A549 (cell line): ENCODE data around the gene SUGCT. TPM values are rescaled to one million over a fixed set of nuclear protein-coding genes. Genes with fewer than 3 reads are reported as not detected.

ENCODE experiments used
- ATAC-seq, 2 experiments: fragments of 200-7000 bp in 1 of 2; fragments of >200 bp in 1 of 2; cut with Nextera tagmentation in 1 of 2; cut with Tn5 transposase in 1 of 2; 3 replicates each; pipeline versions ENCODE4 v1.8.0 to v1.9.1; 2018 to 2020; ENCODE audit warnings: mild to moderate bottlenecking in 1 of 2, moderate library complexity in 1 of 2
- CTCF ChIA-PET: fragments of 300-600 bp; sonication (Branson Sonifier 250); formaldehyde crosslinking; extraction: SDS; loops from one replicate; lab custom pipeline; 2021; ENCODE audit warnings: antibody characterized with exemption, inconsistent platforms; lab: Yijun Ruan, JAX
- POLR2A ChIA-PET: fragments of 350-600 bp; formaldehyde crosslinking; extraction: SDS; loops from one replicate; lab custom pipeline; 2021; ENCODE audit warnings: antibody characterized with exemption, inconsistent platforms; lab: Yijun Ruan, JAX
- DNase-seq, 2 experiments: peaks; one replicate each; pipeline versions ENCODE4 v3.0.0 to v3.0.0-alpha.2; 2011 to 2016; ENCODE audit warnings: low read depth in 1 of 2, low spot score in 1 of 2
- FAIRE-seq: peaks from 2 replicates; lab custom pipeline; 2011; peaks lifted over from hg19 to GRCh38; lab: Jason Lieb, UNC
- H3K27ac ChIP-seq, 2 experiments: fragments of >200 bp; sonication (Bioruptor Twin); formaldehyde crosslinking; 3 replicates each; pipeline ENCODE4 v1.5.1; 2016 to 2017
- H3K4me1 ChIP-seq: fragments of >200 bp; sonication (Bioruptor Twin); formaldehyde crosslinking; 3 replicates; pipeline ENCODE4 v1.6.1; 2016
- H3K4me2 ChIP-seq: fragments of >200 bp; sonication (Bioruptor Twin); formaldehyde crosslinking; 3 replicates; pipeline ENCODE4 v1.6.1; 2016
- H3K4me3 ChIP-seq: fragments of >200 bp; sonication (Bioruptor Twin); formaldehyde crosslinking; 3 replicates; pipeline ENCODE4 v1.5.1; 2016
- H3K9me3 ChIP-seq: fragments of >200 bp; sonication (Bioruptor Twin); formaldehyde crosslinking; 3 replicates; pipeline ENCODE4 v1.6.1; 2016
- ATOH8 ChIP-seq: fragments of 250-450 bp; sonication (Bioruptor Pico); IDR thresholded peaks from 2 replicates; pipeline ENCODE4 v1.5.0; 2020; ENCODE audit warnings: low read depth, mild to moderate bottlenecking, moderate library complexity
- BHLHE40 ChIP-seq: IDR thresholded peaks from 2 replicates; pipeline ENCODE4 v1.6.1; 2012; ENCODE audit warnings: low read depth, low read length, inconsistent platforms
- CBX2 ChIP-seq: fragments of 200-600 bp; sonication (generic); IDR thresholded peaks from 2 replicates; pipeline ENCODE4 v1.6.1; 2016; ENCODE audit warnings: low read depth, mild to moderate bottlenecking, borderline replicate concordance
- CEBPB ChIP-seq, 2 experiments: fragments of >200 bp in 1 of 2; sonication (Bioruptor Twin) in 1 of 2; formaldehyde crosslinking in 1 of 2; IDR thresholded peaks; 2 replicates each; pipeline ENCODE4 v1.6.1; 2012 to 2016
- CTCF ChIP-seq: fragments of >200 bp; sonication (Bioruptor Twin); formaldehyde crosslinking; IDR thresholded peaks from 3 replicates; pipeline ENCODE4 v1.5.1; 2016
- EHF ChIP-seq: fragments of 250-450 bp; sonication (Bioruptor Pico); IDR thresholded peaks from 2 replicates; pipeline ENCODE4 v1.5.0; 2020; ENCODE audit warnings: mild to moderate bottlenecking
- EHMT2 ChIP-seq: fragments of 200-600 bp; sonication (generic); IDR thresholded peaks from 2 replicates; pipeline ENCODE4 v1.6.1; 2016; ENCODE audit warnings: antibody characterized with exemption, low read depth, mild to moderate bottlenecking, moderate library complexity
- EP300 ChIP-seq, 2 experiments: fragments of >200 bp; sonication (Bioruptor Twin); formaldehyde crosslinking; IDR thresholded peaks; 2 replicates in 1 of 2; 3 replicates in 1 of 2; pipeline ENCODE4 v1.6.1; 2016 to 2017
- HDAC2 ChIP-seq: fragments of 200-600 bp; sonication (generic); IDR thresholded peaks from 2 replicates; pipeline ENCODE4 v1.6.1; 2016
- HOXB5 ChIP-seq: fragments of 250-450 bp; sonication (Bioruptor Pico); IDR thresholded peaks from 2 replicates; pipeline ENCODE4 v1.5.0; 2020; ENCODE audit warnings: mild to moderate bottlenecking, moderate library complexity
- KDM5A ChIP-seq: fragments of 200-600 bp; sonication (generic); IDR thresholded peaks from 2 replicates; pipeline ENCODE4 v1.6.1; 2016; ENCODE audit warnings: antibody characterized with exemption, mild to moderate bottlenecking
- MAFK ChIP-seq: fragments of 450-650 bp; IDR thresholded peaks from 2 replicates; pipeline ENCODE4 v1.6.1; 2014; ENCODE audit not compliant: partially characterized antibody
- MYC ChIP-seq: IDR thresholded peaks from 2 replicates; pipeline ENCODE4 v1.6.1; 2012; ENCODE audit warnings: mild to moderate bottlenecking, inconsistent platforms, low read length, improper control_type of control experiment, borderline replicate concordance
- NFE2L2 ChIP-seq: fragments of 150-350 bp; conservative IDR thresholded peaks from 2 replicates; pipeline ENCODE4 v1.6.1; 2014; ENCODE audit warnings: low read length
- PBX3 ChIP-seq: IDR thresholded peaks from 2 replicates; pipeline ENCODE4 v1.6.1; 2012
- RARB ChIP-seq: fragments of 250-450 bp; sonication (Bioruptor Pico); IDR thresholded peaks from 2 replicates; pipeline ENCODE4 v1.8.0; 2021; ENCODE audit warnings: mild to moderate bottlenecking, moderate library complexity
- USF2 ChIP-seq: fragments of 450-650 bp; IDR thresholded peaks from 2 replicates; pipeline ENCODE4 v1.6.1; 2014; ENCODE audit warnings: antibody characterized with exemption
- ZFP36 ChIP-seq: fragments of 450-650 bp; IDR thresholded peaks from 2 replicates; pipeline ENCODE4 v1.6.1; 2014; ENCODE audit warnings: borderline replicate concordance; ENCODE audit not compliant: partially characterized antibody
- WGBS: methylation state at CpG from one replicate; pipeline ENCODE4 v1.1.6; 2017; ENCODE audit errors: missing lambda C conversion rate; 5-methylcytosine and 5-hydroxymethylcytosine counted together
- polyA plus RNA-seq, 4 experiments: library from polyadenylated mRNA; depleted of rRNA in 3 of 4; stranded (reverse); fragments of >200 nt; fragmentation: RNase III in 1 of 4; extraction: RNeasy Plus Mini Kit Qiagen cat#74134 plus additional on column Dnase treatment in 1 of 4; gene quantifications; 2 replicates in 3 of 4; 3 replicates in 1 of 4; pipeline ENCODE4 v1.2.3, GENCODE V29; 2011 to 2017

Gene SUGCT
- polyA plus RNA-seq, 2 of the 4 experiments (the other 2 are of a cell fraction): 1.4 to 1.6 TPM

- no peaks in the 10 kb centered on the region for H3K9me3 ChIP-seq
- no peak for ATAC-seq
- no peak overlapping the region for H3K4me2 ChIP-seq
- no peak for FAIRE-seq
- ChIA-PET CTCF (interaction anchor here (0.7 to 1.5 kb wide), 2 partner anchors 10 to 11 kb away, joined by 3 read pairs; no protein-coding TSS in a partner anchor), POLR2A (no interaction called here)
- H3K4me3 ChIP-seq: no peak overlapping the region
- H3K4me1 ChIP-seq: no peaks in the 10 kb centered on the region
- no peak for DNase-seq
- TF ChIP-seq ZFP36: no peak
- TF ChIP-seq EP300 (IDR thresholded peaks at IDR 0.05): no peak
- no peak for TF ChIP-seq USF2
- TF ChIP-seq CEBPB (IDR thresholded peaks at IDR 0.05): no peak
- TF ChIP-seq, all 56 proteins: peak for 0
- no peak overlapping the region for H3K27ac ChIP-seq
- 58% methylated on average over 1 of the region's 1 CpG for WGBS
These were observed 39.0 kb upstream of the SUGCT start for GRCh38 chr7:40095695-40096327.

GRCh38 chr7:40097728-40098127 is 37.1 kb upstream of the SUGCT start:
- no peak for ATAC-seq
- POLR2A ChIA-PET: no interaction called here
- Histone ChIP-seq H3K4me2 (no peak overlapping the region), H3K27ac (no peak overlapping the region), H3K4me3 (no peak overlapping the region), H3K9me3 (no peaks in the 10 kb centered on the region), H3K4me1 (no peaks in the 10 kb centered on the region)
- CTCF ChIA-PET: interaction anchor here (1.0 to 1.1 kb wide), 2 partner anchors 37 to 38 kb away, joined by 3 read pairs; partner anchors contain the start of gene SUGCT
- DNase-seq: no peak
- no peak for FAIRE-seq
- 89% methylated on average over 2 of the region's 2 CpGs for WGBS
- no peak for TF ChIP-seq EHF
- TF ChIP-seq NFE2L2: no peak
- no peak for TF ChIP-seq CBX2
- no peak for TF ChIP-seq HOXB5 (CRISPR knock-in tag)
- no peak for TF ChIP-seq EHMT2
- TF ChIP-seq MAFK: peak; percentile 4
- no peak for TF ChIP-seq BHLHE40
- no peak for TF ChIP-seq HDAC2

- Histone ChIP-seq H3K4me1 (no peaks in the 10 kb centered on the region), H3K4me2 (no peak overlapping the region)
- POLR2A ChIA-PET: no interaction called here
- FAIRE-seq: no peak
- no peak for ATAC-seq
- TF ChIP-seq MYC (no peak), ATOH8 (CRISPR knock-in tag) (no peak), RARB (CRISPR knock-in tag) (no peak)
- TF ChIP-seq, all 56 proteins: peak for 0
- H3K4me3 ChIP-seq: no peak overlapping the region
- H3K27ac ChIP-seq: no peak overlapping the region
- CTCF ChIA-PET: interaction anchor here (0.7 to 1.0 kb wide), 2 partner anchors 36 to 391 kb away, joined by 3 to 4 read pairs; partner anchors contain the start of gene SUGCT
- no peaks in the 10 kb centered on the region for H3K9me3 ChIP-seq
- no peak for DNase-seq
These were observed 36.0 kb upstream of the SUGCT start for GRCh38 chr7:40098810-40099209.

- Histone ChIP-seq H3K4me3 (no peak overlapping the region), H3K9me3 (no peaks in the 10 kb centered on the region), H3K27ac (no peak overlapping the region), H3K4me2 (no peak overlapping the region), H3K4me1 (no peaks in the 10 kb centered on the region)
- ChIA-PET POLR2A (no interaction called here), CTCF (interaction anchor here (1.2 kb wide), 1 partner anchor 47 kb away, joined by 3 read pairs; no protein-coding TSS in a partner anchor)
- DNase-seq: no peak
- TF ChIP-seq CTCF: no peak
- no peak for TF ChIP-seq PBX3
- no peak for TF ChIP-seq KDM5A
- no peak for TF ChIP-seq CEBPB (IDR thresholded peaks at IDR 0.05)
- FAIRE-seq: no peak
- WGBS: 94% methylated on average over 4 of the region's 4 CpGs
- ATAC-seq: no peak
These were observed 35.0 kb upstream of the SUGCT start for GRCh38 chr7:40099837-40100236.
